DMS53 (cell line): Measurements from ENCODE around the gene COL10A1.
A peak's percentile ranks its signal among the peaks of the same experiment; 100 is the strongest.

Experiments
- DNase-seq: peaks from one replicate; lab custom pipeline; 2025; lab: John Stamatoyannopoulos, UW

The COL10A1 gene

GRCh38 chr6:116120430-116120829 lies 5.5 kb downstream of the COL10A1 start:
- no peak for DNase-seq

DNA sequence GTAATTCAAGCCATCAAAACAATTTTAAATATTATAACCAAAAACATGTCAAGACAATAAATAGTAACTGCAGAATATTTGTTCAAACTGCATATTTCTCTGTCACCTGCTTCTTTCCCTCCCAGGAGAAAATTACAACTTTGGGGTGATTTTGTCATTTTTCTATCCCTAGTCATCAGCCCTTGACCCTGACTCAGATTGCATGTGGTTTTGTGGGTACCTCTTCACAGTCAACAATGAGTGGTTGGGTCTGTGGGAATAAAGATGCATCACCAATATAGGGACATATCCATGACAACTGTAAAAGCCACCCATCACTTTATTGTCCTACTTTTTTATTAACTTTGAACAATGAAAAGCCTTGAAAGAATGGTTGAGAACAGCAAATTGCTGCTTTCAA lies 7.3 kb downstream of the COL10A1 start:
- DNase-seq, result no peak

DNA sequence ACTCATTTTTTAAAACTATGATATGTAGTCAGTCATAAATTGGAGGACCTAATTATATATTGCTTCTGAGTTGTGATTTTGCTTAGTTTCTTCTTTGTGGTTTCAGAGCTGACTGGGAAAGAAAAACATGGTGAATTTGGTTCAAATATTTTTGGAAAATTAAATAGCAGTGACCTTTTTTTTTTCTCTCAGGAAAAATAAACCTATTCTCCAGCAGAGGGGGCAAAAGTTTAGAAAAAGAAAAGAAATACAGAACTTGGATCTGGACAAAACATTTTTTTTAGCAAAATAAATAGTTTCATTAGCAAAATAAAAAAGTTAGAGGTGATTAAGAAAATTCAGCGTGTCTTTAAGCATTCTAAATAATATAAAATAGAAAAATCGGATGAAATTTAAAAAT lies 10.2 kb downstream of the COL10A1 start:
- peak; percentile 8 for DNase-seq

- no peak for DNase-seq
Measured at GRCh38 chr6:116113386-116113785, 12.5 kb downstream of the COL10A1 start.

GRCh38 chr6:116111552-116112528 lies 14.1 kb downstream of the COL10A1 start:
- DNase-seq, result peak; percentile 61

GRCh38 chr6:116108836-116109235 lies 17.1 kb downstream of the COL10A1 start:
- DNase-seq, result peak; percentile 44

- no peak for DNase-seq
Measured at GRCh38 chr6:116106146-116106545, 19.8 kb downstream of the COL10A1 start.

- no peak for DNase-seq
Measured at GRCh38 chr6:116105247-116105646, 20.7 kb downstream of the COL10A1 start.

DNA sequence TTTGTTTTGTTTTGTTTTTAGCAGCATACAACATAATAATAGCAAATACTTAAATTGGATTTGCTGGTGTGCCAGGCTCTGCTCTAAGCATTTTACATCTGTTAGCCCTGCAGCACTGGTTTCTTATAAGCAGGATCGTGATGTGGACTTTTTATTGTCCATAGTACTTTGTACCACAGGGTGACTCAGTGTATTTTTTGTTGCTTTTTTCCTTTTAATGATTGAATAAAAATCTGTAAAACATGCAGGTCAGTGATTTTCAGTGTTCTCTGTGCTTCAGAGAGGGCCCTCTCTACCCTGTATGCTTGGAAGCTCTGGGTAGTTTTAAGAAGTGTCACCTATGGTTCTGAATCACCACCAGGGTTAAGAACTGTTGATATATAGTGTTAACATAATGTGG lies 21.3 kb downstream of the COL10A1 start:
- no peak for DNase-seq

DNA sequence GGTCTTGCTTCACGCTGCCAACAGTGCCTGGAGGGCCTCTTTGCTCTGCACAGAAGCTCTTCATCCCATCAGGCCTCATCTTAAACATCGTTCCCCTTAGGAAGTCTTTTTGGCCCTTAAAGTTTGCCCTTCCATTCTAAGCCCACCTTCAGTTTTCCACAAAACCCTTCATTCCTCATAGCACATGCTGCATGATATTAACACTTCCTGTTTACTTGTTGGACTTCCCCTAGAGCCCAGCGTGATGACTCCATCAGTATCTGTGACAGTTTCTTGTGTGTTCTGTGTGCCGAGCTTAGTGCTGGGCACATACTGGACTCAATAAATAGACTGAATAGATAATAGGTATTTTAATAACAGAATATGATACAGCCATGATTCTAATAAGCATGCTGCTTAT lies 23.1 kb downstream of the COL10A1 start:
- DNase-seq, result no peak

DNA sequence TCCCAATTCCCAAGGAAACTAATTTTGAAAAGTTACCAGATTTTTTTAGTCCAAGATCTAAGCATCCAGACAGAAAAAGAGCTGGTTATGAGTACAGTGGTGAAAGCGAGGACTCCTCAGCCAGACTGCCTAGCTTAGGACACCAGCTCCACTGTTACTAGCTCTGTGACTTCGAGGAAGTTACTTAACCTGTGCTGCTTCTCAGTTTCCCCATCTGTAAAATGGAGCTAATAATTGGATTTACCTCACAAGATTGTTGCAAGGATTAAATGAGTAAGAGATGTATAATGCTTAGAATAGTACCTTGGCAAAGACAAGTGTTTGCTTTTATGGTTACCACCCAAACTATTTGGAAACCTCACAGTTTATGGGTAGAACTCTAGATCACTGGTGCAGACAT lies 24.1 kb downstream of the COL10A1 start:
- no peak for DNase-seq

- no peak for DNase-seq
Measured at GRCh38 chr6:116101302-116101718, 24.6 kb downstream of the COL10A1 start.

DNA sequence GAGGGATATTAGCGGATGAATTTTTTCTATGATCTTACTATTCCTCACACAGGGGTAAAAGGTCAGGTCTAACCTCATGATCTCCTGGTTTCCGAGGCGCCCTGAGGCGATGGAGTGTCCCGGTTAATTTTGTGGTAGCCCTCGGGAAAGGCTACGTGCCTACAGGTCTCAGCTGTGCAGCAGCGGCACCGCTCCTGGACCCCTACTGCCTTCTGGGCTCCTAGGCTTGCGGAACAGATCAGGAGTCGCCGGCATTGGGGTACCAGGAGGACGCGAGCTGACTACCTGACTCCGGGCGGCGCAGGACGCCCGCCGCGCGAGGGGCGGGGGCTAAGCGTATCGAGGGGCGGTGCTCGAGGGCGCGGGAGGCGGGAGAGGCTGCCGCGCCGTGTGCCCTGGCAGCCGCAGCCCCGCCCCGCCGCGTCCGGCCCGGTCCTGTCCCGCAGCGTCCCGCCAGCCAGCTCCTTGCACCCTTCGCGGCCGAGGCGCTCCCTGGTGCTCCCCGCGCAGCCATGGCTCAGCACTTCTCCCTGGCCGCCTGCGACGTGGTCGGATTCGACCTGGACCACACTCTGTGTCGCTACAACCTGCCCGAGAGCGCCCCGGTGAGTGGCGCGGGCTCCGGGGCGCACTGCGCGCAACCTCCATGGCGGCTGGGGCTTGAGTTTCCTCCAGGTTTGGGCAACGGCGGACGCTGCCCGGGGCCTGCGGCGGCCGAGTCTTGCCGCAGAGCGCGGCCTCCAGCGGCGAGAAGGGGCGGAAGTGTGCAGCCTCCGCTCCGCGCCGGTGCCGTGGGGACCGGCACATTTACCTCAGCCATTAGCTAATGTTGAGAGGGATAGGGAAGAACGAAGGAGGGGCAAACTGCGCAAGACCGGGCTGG lies 25.3 kb downstream of the COL10A1 start, which contains the start of gene NT5DC1:
TSS of gene NT5DC1 (plus strand) at position 435 of the 883 bp plus-strand sequence. CDS start at position 513, 78 bp downstream.
- DNase-seq, result peak; percentile 92

- peak; percentile 11 for DNase-seq
Measured at GRCh38 chr6:116099036-116099435, 26.9 kb downstream of the COL10A1 start.

DNA sequence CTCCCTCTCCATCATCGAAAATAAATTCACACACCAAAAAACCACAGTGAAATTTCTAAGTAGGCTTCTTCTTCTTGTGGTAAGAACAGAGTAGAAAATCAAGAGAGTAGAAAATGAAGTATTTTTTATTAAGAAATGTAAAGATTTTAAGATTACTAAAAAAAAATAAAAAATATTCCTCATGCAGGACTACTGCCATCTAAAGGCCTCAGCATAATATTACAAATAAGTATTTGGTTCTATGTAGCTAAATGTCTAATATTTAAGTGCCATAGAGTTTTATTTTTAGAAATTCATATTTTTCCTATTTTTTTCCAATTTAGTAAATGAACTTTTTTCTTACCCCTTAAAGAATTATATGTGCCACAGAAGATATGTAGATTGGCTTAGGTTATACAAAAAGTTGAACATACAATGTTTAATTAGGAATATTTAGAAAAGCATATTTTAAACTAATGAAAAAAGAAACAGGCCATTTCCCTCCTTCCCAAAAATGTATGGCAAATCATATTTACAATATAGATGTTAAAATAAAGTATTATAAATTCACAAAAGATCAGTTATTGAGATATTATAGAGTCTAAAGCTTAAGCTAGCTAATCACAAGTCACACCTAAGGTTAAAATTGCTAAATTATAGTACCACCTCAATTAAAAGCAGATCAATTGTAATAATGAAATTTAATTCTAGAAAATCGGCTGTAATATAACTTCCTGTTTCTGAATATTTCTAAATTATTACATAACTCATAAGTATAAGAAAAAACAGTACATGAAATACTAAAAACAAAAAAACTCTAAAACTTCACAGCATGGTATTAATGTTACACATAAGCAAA lies 28.7 kb downstream of the COL10A1 start:
- DNase-seq, result peak; percentile 50

DNA sequence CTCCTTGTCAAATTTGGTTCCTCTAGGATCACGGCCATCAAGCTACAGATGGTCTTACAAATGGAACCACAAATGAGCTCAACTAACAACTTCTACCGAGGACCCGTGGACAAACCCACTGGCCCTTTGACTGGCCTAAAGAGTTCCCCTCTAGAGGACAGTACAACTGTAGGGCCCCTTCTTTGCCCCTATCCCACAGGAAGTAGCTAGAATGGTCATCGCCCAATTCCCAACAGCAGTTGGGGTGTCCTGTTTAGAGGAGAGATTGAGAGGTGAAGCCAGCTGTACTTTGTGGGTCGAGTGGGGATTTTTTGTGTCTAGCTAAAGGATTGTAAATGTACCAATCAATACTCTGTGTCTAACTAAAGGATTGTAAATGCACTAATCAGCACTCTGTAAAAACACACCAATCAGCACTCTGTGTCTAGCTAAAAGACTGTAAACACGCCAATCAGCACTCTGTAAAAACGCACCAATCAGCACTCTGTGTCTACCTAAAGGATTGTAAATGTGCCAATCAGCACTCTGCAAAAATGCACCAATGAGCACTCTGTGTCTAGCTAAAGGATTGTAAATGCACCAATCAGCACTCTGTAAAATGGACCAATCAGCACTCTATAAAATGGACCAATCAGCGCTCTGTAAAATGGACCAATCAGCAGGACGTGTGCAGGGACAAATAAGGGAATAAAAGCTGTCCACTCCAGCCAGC lies 29.7 kb downstream of the COL10A1 start:
- peak; percentile 7 for DNase-seq

- no peak for DNase-seq
Measured at GRCh38 chr6:116094041-116094440, 31.9 kb downstream of the COL10A1 start.

GRCh38 chr6:116090251-116090650 lies 35.7 kb downstream of the COL10A1 start:
- DNase-seq, result no peak

GRCh38 chr6:116088946-116089345 lies 37.0 kb downstream of the COL10A1 start:
- DNase-seq, result no peak

GRCh38 chr6:116087437-116088027 lies 38.4 kb downstream of the COL10A1 start:
- DNase-seq, result no peak

GRCh38 chr6:116084284-116084683 lies 41.6 kb downstream of the COL10A1 start:
- no peak for DNase-seq
